Calu3 (cell line): ENCODE measurements around the gene ITGAD. TPM values are rescaled to one million over a fixed set of nuclear protein-coding genes. Genes with fewer than 3 reads are reported as not detected.

Experiments
- BruUV-seq: library from RNA; stranded (reverse); fragments of 400-500 nt; replicated peaks from 2 replicates; lab custom pipeline; 2021; lab: Mats Ljungman, UMichigan
- CTCF ChIA-PET: fragments of 300-600 bp; sonication (Branson Sonifier 250); formaldehyde crosslinking; loops from one replicate; lab custom pipeline; 2022; ENCODE audit warnings: antibody characterized with exemption; lab: Charles Lee
- DNase-seq: peaks from one replicate; pipeline ENCODE4 v3.0.0; 2022
- H3K27ac Mint-ChIP-seq: one replicate; pipeline ENCODE4 v1.8.0; 2022; ENCODE audit warnings: mixed read lengths; ENCODE audit not compliant: unreplicated experiment
- H3K27me3 Mint-ChIP-seq: one replicate; pipeline ENCODE4 v1.8.0; 2022; ENCODE audit warnings: mixed read lengths; ENCODE audit not compliant: unreplicated experiment
- H3K36me3 Mint-ChIP-seq: one replicate; pipeline ENCODE4 v1.8.0; 2022; ENCODE audit warnings: mild to moderate bottlenecking, moderate library complexity, mixed read lengths; ENCODE audit not compliant: insufficient read depth, unreplicated experiment
- H3K4me1 Mint-ChIP-seq: one replicate; pipeline ENCODE4 v1.8.0; 2022; ENCODE audit warnings: mild to moderate bottlenecking, low read depth, mixed read lengths; ENCODE audit not compliant: unreplicated experiment
- H3K4me3 Mint-ChIP-seq: one replicate; pipeline ENCODE4 v1.8.0; 2022; ENCODE audit warnings: mild to moderate bottlenecking, low read depth, moderate library complexity, mixed read lengths; ENCODE audit not compliant: unreplicated experiment
- H3K9me3 Mint-ChIP-seq: one replicate; pipeline ENCODE4 v1.8.0; 2022; ENCODE audit warnings: low read depth, mixed read lengths; ENCODE audit not compliant: unreplicated experiment
- CTCF ChIP-seq: fragments of 200-600 bp; IDR thresholded peaks from one replicate; pipeline ENCODE4 v1.8.0; 2022; ENCODE audit warnings: antibody characterized with exemption; ENCODE audit not compliant: unreplicated experiment
- intact Hi-C: fragments of 100-400 bp; cut with micrococcal nuclease; formaldehyde crosslinking; loops from one replicate; pipeline ENCODE4 v1.10.0; 2022; ENCODE audit not compliant: unreplicated experiment
- total RNA-seq: library from RNA; stranded (reverse); gene quantifications from 2 replicates; pipeline ENCODE4 v1.2.3, GENCODE V29; 2022

Gene ITGAD
- total RNA-seq, 1 experiment from 2014 or later = not detected

DNA sequence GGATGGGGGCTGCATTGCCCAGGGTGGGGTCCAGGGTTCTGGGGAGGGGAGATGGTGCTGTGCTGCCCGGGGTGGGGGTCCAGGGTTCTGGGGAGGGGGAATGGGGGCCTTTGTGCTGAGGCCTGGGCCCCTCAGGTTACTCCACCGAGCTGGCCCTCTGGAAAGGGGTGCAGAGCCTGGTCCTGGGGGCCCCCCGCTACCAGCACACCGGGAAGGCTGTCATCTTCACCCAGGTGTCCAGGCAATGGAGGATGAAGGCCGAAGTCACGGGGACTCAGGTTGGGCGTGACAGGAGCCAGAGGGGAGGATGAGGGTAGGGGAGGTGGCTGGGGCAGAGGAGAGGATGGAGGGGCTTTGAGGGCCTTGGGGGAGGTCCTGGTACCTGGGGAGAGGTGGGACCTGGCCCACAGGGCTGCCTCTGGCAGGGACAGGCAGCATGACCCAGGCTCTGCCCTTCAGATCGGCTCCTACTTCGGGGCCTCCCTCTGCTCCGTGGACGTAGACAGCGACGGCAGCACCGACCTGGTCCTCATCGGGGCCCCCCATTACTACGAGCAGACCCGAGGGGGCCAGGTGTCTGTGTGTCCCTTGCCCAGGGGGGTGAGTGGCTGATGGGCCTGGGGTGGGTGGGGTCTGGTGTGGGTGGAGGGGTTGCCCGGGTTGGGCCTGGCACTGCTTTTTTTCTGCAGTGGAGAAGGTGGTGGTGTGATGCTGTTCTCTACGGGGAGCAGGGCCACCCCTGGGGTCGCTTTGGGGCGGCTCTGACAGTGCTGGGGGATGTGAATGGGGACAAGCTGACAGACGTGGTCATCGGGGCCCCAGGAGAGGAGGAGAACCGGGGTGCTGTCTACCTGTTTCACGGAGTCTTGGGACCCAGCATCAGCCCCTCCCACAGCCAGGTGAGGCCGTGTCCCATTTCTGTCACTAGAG is 30.4 kb upstream of the ITGAD start:
- H3K9me3 Mint-ChIP-seq = no peaks in the 10 kb centered on the region
- CTCF ChIA-PET = no interaction called here
- no peak for DNase-seq
- no TSS peak for BruUV-seq
- no peak overlapping the region for H3K4me3 Mint-ChIP-seq
- no peaks in the 10 kb centered on the region for H3K36me3 Mint-ChIP-seq
- TF ChIP-seq CTCF = no peak
- H3K27me3 Mint-ChIP-seq = peaks cover 47% of the 10 kb centered on the region
- intact Hi-C loops = no loop called here
- no peak overlapping the region for H3K27ac Mint-ChIP-seq
- no peaks in the 10 kb centered on the region for H3K4me1 Mint-ChIP-seq

- CTCF ChIA-PET = interaction anchor here (0.6 kb wide), 1 partner anchor 73 kb away, joined by 5 read pairs; no protein-coding TSS in a partner anchor
- intact Hi-C loops = no loop called here
- H3K4me3 Mint-ChIP-seq = no peak overlapping the region
- DNase-seq = no peak
- H3K9me3 Mint-ChIP-seq = no peaks in the 10 kb centered on the region
- H3K27me3 Mint-ChIP-seq = peaks cover 47% of the 10 kb centered on the region
- no TSS peak for BruUV-seq
- H3K36me3 Mint-ChIP-seq = no peaks in the 10 kb centered on the region
- TF ChIP-seq CTCF = no peak
- no peak overlapping the region for H3K27ac Mint-ChIP-seq
- H3K4me1 Mint-ChIP-seq = no peaks in the 10 kb centered on the region
These were observed 29.4 kb upstream of the ITGAD start for GRCh38 chr16:31363721-31364120.

DNA sequence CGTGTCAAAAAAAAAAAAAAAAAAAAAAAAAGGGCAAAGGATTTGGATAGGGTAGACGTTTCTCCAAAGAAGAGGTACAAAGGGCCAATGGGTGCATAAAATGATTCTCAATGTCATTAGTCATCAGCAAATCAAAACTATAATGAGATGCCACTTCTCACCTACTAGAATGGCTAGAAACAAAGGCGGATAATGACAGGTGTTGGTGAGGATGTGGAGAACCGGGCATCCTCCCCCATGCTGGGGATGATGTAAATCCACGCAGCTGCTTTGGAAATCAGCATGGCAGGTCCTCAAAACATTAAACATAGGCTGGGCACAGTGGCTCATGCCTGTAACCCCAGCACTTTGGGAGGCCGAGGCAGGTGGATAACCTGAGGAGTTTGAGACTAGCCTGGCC is 28.7 kb upstream of the ITGAD start:
- H3K4me1 Mint-ChIP-seq = no peaks in the 10 kb centered on the region
- CTCF ChIA-PET = interaction anchor here (0.6 kb wide), 2 partner anchors 73 to 509 kb away, joined by 3 to 5 read pairs; partner anchors contain the start of gene ZNF267
- peaks cover 47% of the 10 kb centered on the region for H3K27me3 Mint-ChIP-seq
- DNase-seq = no peak
- no peak overlapping the region for H3K27ac Mint-ChIP-seq
- intact Hi-C loops = no loop called here
- no peak overlapping the region for H3K4me3 Mint-ChIP-seq
- no peaks in the 10 kb centered on the region for H3K36me3 Mint-ChIP-seq
- TF ChIP-seq CTCF = no peak
- H3K9me3 Mint-ChIP-seq = no peaks in the 10 kb centered on the region
- no TSS peak for BruUV-seq

DNA sequence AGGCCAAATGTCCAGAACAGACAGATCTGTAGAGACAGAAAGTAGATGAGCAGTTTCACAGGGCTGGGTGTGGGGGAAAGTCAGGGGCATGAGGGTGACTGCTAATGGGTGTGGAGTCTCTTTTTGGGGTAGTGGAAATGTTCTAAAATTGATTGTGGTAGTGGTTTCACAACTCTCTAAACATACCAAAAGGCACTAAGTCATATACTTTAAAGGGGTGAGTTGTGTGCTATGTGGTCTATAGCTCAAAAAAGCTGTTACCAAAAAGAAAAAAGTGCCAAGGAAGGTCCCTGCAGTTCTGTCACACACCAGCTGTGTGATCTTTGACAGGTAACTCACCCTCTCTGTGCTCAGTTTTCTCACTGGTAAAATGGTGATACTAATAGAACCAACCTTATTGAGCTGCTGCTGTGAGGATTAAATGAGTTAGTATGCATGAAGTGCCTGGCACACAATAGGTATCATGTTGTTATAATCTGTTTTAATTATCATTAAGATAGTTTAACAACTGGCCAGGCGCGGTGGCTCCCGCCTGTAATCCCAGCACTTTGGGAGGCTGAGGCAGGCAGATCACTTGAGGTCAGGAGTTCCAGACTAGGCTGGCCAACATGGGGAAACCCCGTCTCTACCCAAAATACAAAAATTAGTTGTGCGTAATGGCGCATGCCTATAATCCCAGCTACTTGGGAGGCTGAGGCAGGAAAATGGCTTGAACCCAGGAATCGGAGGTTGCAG is 27.8 kb upstream of the ITGAD start:
- intact Hi-C loops = no loop called here
- CTCF ChIA-PET = interaction anchor here (0.6 kb wide), 1 partner anchor 508 kb away, joined by 3 read pairs; the partner anchor contains the start of gene ZNF267
- H3K4me1 Mint-ChIP-seq = no peaks in the 10 kb centered on the region
- H3K4me3 Mint-ChIP-seq = no peak overlapping the region
- TF ChIP-seq CTCF = no peak
- no peaks in the 10 kb centered on the region for H3K36me3 Mint-ChIP-seq
- H3K27me3 Mint-ChIP-seq = peaks cover 46% of the 10 kb centered on the region
- no peaks in the 10 kb centered on the region for H3K9me3 Mint-ChIP-seq
- DNase-seq = no peak
- BruUV-seq = no TSS peak
- no peak overlapping the region for H3K27ac Mint-ChIP-seq
